Calu3 (cell line): ENCODE measurements around the gene ARHGAP21. TPM values are rescaled to one million over a fixed set of nuclear protein-coding genes. Genes with fewer than 3 reads are reported as not detected.

Experiments used
- BruUV-seq: library from RNA; stranded (reverse); fragments of 400-500 nt; replicated peaks from 2 replicates; lab custom pipeline; 2021; lab: Mats Ljungman, UMichigan
- CTCF ChIA-PET: fragments of 300-600 bp; sonication (Branson Sonifier 250); formaldehyde crosslinking; loops from one replicate; lab custom pipeline; 2022; ENCODE audit warnings: antibody characterized with exemption; lab: Charles Lee
- DNase-seq: peaks from one replicate; pipeline ENCODE4 v3.0.0; 2022
- H3K27ac Mint-ChIP-seq: one replicate; pipeline ENCODE4 v1.8.0; 2022; ENCODE audit warnings: mixed read lengths; ENCODE audit not compliant: unreplicated experiment
- H3K27me3 Mint-ChIP-seq: one replicate; pipeline ENCODE4 v1.8.0; 2022; ENCODE audit warnings: mixed read lengths; ENCODE audit not compliant: unreplicated experiment
- H3K36me3 Mint-ChIP-seq: one replicate; pipeline ENCODE4 v1.8.0; 2022; ENCODE audit warnings: mild to moderate bottlenecking, moderate library complexity, mixed read lengths; ENCODE audit not compliant: insufficient read depth, unreplicated experiment
- H3K4me1 Mint-ChIP-seq: one replicate; pipeline ENCODE4 v1.8.0; 2022; ENCODE audit warnings: mild to moderate bottlenecking, low read depth, mixed read lengths; ENCODE audit not compliant: unreplicated experiment
- H3K4me3 Mint-ChIP-seq: one replicate; pipeline ENCODE4 v1.8.0; 2022; ENCODE audit warnings: mild to moderate bottlenecking, low read depth, moderate library complexity, mixed read lengths; ENCODE audit not compliant: unreplicated experiment
- H3K9me3 Mint-ChIP-seq: one replicate; pipeline ENCODE4 v1.8.0; 2022; ENCODE audit warnings: low read depth, mixed read lengths; ENCODE audit not compliant: unreplicated experiment
- CTCF ChIP-seq: fragments of 200-600 bp; IDR thresholded peaks from one replicate; pipeline ENCODE4 v1.8.0; 2022; ENCODE audit warnings: antibody characterized with exemption; ENCODE audit not compliant: unreplicated experiment
- intact Hi-C: fragments of 100-400 bp; cut with micrococcal nuclease; formaldehyde crosslinking; loops from one replicate; pipeline ENCODE4 v1.10.0; 2022; ENCODE audit not compliant: unreplicated experiment
- total RNA-seq: library from RNA; stranded (reverse); gene quantifications from 2 replicates; pipeline ENCODE4 v1.2.3, GENCODE V29; 2022

ARHGAP21 gene
- total RNA-seq, 1 experiment from 2014 or later, result 67.5 TPM

DNA sequence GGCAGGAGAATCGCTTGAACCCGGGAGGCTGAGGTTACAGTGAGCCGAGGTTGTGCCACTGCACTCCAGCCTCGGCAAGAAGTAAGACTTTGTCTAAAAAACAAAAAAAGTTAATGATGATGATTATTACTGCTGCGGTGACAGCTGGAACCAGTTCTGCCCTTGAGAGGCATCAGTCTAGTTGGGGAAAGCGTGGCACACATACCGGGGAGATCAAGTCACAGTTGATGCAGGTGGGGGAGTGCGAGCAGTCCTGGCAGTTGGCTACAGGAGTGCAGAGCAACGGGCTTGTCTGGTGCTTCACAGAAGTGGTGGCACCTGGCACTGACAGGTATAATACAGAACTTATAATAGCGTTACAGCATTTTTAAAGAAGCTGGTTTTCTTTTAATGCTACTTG, 173.0 kb downstream of the ARHGAP21 start:
- intact Hi-C loops, result loop anchor here (10.0 kb wide), 1 partner anchor 1016 kb away; no protein-coding TSS in a partner anchor
- no peak for TF ChIP-seq CTCF
- Mint-ChIP-seq H3K9me3 (no peaks in the 10 kb centered on the region), H3K27ac (no peak overlapping the region), H3K4me3 (no peak overlapping the region), H3K27me3 (no peaks in the 10 kb centered on the region), H3K36me3 (peaks cover 19% of the 10 kb centered on the region), H3K4me1 (peaks cover 24% of the 10 kb centered on the region)
- BruUV-seq, result no TSS peak
- CTCF ChIA-PET, result no interaction called here
- no peak for DNase-seq

DNA sequence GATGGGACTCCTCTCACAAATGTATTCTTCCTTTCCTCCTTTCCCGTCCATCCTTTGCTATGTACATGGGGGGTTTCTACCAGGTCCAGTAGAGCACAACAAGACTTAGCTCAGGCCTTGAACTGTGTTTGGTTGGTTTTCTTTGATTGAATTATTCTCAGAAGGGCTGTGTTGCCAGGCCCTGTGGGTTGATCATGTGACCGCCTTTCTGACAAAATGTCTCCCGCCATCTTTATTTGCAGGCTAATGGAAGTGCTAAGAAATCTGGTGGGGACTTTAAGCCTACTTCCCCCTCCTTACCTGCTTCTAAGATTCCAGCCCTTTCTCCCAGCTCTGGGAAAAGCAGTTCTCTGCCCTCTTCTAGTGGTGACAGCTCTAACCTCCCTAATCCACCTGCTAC, 178.1 kb downstream of the ARHGAP21 start:
- H3K27me3 Mint-ChIP-seq, result no peaks in the 10 kb centered on the region
- no peak overlapping the region for H3K27ac Mint-ChIP-seq
- no peak for TF ChIP-seq CTCF
- peaks cover 29% of the 10 kb centered on the region for H3K36me3 Mint-ChIP-seq
- H3K4me3 Mint-ChIP-seq, result no peak overlapping the region
- CTCF ChIA-PET, result no interaction called here
- BruUV-seq, result no TSS peak
- no peaks in the 10 kb centered on the region for H3K9me3 Mint-ChIP-seq
- DNase-seq, result no peak
- peaks cover 13% of the 10 kb centered on the region for H3K4me1 Mint-ChIP-seq
- intact Hi-C loops, result no loop called here

DNA sequence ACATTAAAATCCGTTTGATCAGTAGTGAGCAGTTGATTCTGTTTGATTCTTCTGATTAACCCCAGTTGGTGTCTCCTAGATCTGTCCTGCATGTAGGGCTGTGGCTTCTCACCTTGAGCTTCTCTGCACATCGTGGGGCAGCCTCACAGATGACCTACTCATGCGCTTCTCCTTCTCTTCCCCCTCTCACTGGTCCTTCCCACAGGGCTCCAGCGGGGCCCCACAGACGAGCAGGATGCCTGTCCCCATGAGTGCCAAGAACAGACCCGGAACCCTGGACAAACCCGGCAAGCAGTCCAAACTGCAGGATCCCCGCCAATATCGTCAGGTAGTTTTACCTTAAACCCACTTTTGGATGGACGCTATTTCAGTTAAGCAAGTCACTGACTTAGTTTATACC, 178.9 kb downstream of the ARHGAP21 start:
- H3K27ac Mint-ChIP-seq, result no peak overlapping the region
- no peak overlapping the region for H3K4me3 Mint-ChIP-seq
- no peaks in the 10 kb centered on the region for H3K9me3 Mint-ChIP-seq
- no peak for TF ChIP-seq CTCF
- no peak for DNase-seq
- intact Hi-C loops, result no loop called here
- peaks cover 13% of the 10 kb centered on the region for H3K4me1 Mint-ChIP-seq
- no TSS peak for BruUV-seq
- CTCF ChIA-PET, result interaction anchor here (0.6 kb wide), 2 partner anchors 473 to 933 kb away, joined by 3 read pairs; no protein-coding TSS in a partner anchor
- peaks cover 29% of the 10 kb centered on the region for H3K36me3 Mint-ChIP-seq
- no peaks in the 10 kb centered on the region for H3K27me3 Mint-ChIP-seq

DNA sequence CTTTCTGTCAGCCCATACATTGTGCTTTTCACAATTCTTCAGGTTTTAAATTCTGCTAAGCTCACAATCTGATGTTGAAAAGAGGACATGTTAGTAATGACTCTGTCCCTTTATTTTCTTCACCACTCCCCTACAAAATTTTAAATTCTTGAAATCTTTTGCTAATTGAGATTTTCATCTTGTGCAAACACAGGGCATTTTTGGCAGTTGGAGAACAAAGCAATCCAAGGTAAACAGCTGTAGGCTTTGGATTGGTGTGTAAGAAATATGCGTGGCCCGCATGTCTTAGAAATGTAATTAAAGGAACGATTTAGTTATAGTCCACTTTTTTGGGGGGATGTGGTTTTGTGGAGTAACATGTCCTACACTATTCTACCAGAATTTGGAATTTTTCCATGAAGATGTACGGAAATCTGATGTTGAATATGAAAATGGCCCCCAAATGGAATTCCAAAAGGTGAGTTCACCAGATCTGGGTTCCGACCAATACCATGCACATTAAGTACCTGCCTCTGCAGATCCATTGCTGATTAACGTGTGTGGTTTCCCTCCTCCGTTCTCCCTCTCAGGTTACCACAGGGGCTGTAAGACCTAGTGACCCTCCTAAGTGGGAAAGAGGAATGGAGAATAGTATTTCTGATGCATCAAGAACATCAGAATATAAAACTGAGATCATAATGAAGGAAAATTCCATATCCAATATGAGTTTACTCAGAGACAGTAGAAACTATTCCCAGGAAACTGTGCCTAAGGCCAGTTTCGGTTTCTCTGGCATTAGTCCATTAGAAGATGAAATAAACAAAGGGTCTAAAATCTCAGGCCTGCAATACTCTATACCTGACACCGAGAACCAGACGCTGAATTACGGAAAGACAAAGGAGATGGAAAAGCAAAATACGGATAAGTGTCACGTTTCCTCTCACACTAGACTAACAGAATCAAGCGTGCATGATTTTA, 181.1 kb downstream of the ARHGAP21 start:
- DNase-seq, result no peak
- H3K4me3 Mint-ChIP-seq, result no peak overlapping the region
- BruUV-seq, result no TSS peak
- no peak overlapping the region for H3K27ac Mint-ChIP-seq
- intact Hi-C loops, result no loop called here
- CTCF ChIA-PET, result no interaction called here
- no peaks in the 10 kb centered on the region for H3K27me3 Mint-ChIP-seq
- H3K4me1 Mint-ChIP-seq, result peaks cover 13% of the 10 kb centered on the region
- peaks cover 24% of the 10 kb centered on the region for H3K36me3 Mint-ChIP-seq
- no peak for TF ChIP-seq CTCF
- H3K9me3 Mint-ChIP-seq, result no peaks in the 10 kb centered on the region
